NCI-H2171 treated with DMSO at 0.1 percent for 48 hours (cell line): Measurements from ENCODE around the gene ENPP7.

Experiments used
- DNase-seq: peaks from one replicate; lab custom pipeline; 2025; lab: John Stamatoyannopoulos, UW

Gene ENPP7

DNA sequence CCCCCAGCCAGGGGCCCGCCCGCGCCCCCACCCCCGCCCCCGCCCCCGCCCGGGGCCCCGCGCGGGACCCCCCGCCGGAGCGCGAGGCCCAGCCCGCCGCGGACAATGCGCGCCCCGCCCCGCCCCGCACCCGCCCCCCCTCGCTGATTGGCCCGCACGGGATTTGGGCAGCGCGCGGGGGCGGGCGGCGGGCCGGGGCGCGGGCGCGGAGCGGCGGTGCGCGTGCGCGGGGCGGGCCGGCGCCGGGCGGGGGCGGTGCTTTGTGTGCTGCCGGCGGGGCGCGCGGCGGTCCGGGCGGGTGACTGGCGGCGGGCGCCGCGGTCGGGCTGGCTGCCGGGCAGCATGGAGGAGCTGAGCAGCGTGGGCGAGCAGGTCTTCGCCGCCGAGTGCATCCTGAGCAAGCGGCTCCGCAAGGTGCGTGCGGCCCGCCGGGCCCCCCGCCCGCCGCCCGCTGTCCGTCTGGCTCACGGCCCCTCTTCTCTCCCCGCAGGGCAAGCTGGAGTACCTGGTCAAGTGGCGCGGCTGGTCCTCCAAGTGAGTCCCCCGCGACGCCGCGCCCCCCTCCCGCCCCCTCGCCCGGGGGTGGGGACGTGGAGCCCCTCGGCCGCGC lies 47.3 kb downstream of the ENPP7 start, which contains the start of gene CBX2:
Gene CBX2, plus strand, starts transcription at position 255 of the 610 bp plus-strand sequence. Its CDS starts 88 bp downstream, at position 343.
- peak; percentile 77 for DNase-seq

DNA sequence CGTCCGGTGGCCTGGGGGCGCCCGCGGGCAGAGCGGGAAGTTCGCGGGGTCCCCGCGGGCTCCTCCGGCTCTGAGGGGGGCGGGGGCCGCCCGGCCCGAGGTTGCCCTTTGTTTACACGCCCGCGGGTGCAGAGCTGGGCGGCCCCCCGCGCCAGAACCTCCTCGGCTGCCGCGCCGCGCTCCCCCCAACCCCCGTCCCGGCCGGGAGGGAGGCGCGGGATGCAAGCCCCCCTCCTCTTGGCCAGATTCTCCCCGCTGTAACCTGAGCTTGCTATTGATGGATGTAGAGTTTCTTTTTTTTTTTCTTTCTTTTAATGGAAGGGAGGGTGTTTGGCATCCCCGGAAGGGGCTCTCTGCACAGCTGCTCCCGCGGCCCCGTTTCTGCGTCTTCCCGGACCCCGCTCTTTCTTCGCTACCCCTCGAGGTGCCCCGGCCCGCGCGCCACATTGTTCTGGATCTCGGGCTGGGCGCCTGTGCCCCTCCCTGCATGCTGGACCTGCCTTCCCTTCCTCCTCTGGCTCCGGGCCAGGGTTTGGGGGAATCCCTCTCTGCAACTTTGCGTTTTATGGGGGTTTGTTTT lies 47.9 kb downstream of the ENPP7 start:
- peak; percentile 68 for DNase-seq

DNA sequence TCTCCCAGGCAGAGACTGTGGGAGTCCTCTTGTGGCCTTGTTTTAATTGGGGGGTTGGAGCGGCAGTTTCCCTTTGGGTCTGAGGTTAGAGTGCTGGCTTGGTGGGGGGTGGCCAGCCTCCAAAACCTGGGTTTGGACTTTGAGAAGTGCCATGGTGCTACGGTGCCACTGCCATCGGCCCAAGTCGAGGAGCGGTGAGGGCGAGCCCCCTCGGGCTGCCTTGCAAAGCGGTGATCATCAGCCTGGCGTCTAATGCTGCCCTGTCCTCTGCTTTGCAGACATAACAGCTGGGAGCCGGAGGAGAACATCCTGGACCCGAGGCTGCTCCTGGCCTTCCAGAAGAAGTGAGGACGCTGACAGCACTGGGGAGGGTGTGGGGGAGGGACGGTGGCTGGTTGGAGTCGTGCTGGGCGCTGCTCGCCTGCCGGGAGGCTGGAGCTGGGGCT lies 48.4 kb downstream of the ENPP7 start:
- no peak for DNase-seq

DNA sequence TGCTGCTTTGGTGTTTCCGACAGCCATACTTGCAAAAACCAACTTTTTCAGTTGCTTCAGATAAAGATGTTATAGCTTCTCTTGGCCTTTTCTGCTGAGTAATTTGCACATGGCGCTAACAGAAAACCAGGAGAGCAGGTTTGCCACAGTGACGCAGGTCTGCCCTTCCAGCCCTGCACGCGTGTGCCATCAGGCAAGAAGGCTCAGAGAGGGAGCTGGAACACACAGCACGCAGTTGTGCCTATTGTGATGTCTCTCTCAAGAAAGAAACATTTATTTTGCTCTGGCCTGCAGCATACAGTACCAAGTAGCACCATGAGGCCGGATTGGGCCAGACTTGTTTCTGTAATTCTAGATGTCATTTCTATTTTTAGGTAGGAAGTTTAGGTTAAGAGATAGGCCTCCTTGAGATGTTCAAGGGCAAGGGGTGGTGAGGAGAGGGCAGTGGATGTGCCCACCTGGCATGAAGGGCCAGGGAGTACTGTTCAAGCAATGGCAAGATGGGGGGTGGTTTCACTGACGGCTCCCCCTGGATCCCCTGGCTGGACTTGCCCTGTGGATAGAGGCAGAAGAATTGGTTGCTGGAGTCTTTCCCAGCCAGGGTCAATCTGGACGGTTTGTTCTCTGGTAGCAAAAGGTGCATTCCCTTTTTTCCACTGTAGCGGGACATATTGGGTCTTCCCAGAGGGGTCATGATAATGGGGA lies 49.1 kb downstream of the ENPP7 start:
- no peak for DNase-seq

DNA sequence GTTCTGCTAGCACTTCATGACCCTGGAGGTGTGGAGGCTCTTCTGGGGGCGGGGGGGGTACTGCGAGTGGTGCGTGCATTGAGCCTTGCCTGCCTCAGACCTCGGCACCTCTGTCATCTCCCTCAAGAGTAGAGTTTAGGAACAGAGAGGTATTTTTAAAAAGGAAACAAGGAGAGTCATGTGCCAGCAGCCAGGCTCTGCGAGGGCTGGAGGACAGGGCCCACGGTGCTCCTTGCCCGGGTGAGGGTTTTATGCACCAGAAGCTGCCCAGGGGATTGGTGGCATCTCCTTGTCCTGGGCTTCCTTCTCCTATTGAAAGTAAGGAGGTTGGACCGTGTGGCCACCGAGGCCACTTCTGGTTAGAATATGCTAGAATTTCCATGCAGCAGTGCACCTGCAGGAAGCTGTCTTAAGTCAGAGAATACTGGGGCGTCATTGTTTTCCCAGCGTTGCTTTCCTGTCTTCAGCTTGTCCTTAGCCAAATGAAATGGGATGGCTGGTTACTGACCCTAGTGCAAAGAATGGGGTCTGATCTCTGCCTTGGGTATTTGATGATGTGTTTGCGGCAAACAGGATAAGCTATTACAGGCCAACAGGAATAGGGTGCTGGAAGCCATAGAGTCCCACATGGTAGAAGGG lies 50.4 kb downstream of the ENPP7 start:
- DNase-seq: no peak

DNA sequence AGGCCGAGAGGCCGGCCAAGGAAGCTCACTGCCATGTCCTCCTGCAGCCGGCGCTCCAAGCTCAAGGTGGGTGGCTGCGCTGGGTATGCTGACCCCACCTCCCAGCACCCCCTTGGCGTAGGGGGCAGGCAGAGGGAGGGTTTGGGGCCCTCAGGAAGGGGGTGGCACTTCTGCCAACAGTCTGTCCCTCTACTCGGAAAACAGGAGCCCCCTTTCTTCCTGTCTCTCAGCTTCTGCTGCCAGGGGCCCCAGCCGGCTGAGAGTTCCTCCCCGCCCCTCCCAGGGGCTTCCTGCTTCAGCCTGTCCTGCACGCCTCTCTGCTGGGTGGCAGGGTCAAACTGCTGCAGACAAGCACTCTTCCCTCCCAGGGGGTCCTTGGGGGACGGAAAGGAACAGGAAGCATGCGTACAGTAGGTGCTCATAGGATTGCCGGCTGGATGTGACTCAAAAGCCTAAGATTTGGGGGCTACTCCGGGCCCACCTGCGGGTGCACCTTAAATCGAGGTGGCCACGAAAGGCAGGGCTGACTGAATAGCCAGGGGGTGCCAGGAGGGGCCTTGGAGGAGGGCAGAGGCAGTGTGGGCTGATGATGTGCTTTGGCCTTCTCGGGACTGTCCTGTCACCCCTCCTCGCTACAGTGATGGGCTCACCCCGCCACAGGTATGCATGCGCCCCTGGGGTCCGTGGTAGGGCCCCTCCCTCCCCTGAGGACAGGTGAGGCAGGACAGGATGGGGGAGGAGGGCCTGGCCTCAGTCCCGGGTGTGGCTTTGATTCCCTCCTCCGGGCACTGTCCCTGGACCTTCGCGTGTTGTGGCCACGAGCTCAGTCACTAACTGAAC lies 51.2 kb downstream of the ENPP7 start:
- no peak for DNase-seq

DNA sequence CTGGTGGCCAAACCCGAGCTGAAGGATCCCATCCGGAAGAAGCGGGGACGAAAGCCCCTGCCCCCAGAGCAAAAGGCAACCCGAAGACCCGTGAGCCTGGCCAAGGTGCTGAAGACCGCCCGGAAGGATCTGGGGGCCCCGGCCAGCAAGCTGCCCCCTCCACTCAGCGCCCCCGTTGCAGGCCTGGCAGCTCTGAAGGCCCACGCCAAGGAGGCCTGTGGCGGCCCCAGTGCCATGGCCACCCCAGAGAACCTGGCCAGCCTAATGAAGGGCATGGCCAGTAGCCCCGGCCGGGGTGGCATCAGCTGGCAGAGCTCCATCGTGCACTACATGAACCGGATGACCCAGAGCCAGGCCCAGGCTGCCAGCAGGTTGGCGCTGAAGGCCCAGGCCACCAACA lies 53.1 kb downstream of the ENPP7 start:
- DNase-seq: no peak

DNA sequence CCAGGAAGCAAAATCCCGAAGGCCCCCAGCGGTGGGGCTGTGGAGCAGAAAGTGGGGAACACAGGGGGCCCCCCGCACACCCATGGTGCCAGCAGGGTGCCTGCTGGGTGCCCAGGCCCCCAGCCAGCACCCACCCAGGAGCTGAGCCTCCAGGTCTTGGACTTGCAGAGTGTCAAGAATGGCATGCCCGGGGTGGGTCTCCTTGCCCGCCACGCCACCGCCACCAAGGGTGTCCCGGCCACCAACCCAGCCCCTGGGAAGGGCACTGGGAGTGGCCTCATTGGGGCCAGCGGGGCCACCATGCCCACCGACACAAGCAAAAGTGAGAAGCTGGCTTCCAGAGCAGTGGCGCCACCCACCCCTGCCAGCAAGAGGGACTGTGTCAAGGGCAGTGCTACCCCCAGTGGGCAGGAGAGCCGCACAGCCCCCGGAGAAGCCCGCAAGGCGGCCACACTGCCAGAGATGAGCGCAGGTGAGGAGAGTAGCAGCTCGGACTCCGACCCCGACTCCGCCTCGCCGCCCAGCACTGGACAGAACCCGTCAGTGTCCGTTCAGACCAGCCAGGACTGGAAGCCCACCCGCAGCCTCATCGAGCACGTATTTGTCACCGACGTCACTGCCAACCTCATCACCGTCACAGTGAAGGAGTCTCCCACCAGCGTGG lies 53.7 kb downstream of the ENPP7 start:
- DNase-seq: no peak

DNA sequence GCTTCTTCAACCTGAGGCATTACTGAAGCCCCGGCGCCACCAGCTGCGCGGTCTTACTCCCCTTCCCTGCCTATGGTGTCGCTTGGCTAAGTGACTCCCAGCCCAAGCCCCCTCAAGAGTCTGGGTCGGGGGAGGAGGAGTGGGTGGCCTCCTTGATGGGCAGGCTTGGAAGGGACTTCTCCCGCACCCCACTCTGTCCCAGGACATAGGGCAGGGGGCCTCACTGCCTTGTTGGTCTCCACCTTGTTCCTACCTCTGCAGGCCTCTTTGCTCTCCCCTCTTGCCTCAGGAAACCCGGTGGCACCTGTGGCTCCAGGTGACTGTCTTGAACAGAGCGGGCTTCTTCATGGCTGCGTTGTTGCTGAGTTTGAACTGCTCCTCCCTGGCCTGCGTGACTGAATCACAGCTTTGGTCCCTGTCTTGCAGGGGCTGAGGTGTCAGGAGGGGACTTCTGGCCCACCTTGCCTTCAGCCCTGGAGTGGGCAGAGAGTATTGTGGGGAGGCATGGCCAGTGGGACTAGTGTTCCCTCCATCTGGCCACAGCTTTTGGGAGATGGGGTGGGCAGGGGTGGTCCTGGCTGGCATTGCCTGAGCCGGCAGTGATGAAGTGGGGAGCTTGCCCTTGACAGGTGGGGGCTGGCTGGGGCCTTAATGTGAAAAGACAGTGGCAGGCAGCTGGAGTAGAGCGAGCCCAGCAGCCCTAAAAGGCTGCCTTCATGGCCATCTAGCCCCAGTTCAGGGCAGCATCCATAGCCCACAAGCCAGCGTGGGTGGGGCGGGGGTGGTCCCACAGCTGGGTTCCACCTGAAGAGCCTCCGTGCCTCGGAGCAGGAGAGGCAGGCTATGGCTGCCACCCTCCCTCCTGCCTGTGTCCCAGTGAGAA lies 54.5 kb downstream of the ENPP7 start:
- DNase-seq: no peak

DNA sequence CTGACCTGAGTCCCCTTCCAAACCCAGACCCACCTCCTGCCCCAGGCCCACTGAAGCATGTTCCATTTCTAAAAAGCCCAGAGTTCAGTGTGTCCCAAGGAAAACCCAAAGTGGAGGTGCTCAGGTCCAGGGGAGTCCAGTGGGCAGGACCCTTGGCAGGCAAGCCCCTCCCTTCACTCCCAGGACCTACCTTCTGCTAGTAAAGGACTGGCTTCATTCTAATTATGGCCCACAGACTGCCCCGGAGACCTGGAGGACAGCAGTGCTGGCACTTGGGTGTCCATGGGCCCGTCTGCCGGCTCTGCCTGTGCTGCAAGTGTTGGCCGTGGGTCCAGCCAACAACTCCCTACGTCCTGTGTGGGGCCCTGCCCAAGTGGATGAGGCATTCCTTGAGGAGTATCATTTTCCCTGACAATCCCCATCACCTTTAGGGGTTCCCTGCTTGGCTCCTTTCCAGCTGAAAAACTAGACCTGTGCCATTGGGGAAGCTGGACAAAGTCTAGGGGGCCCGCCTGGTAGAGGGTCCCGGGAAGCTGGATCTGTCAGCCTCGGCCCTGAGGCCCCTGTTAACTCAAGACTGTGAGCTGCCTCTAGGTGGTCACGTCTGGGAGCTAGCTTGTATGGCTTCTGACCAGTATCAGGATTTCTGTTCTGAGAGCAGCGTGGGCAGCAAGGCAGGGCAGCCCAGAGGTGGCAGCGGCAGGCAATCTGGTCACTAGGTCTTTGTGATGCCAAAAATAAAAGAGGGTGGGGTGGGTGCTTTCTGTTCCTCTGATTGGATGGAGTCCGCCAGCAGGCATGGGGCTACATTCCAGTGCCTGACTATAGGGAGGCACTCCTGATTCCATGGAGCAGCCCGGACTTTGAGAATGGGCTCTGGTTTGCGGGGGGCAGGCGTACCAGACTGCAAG lies 55.4 kb downstream of the ENPP7 start:
- DNase-seq: no peak

DNA sequence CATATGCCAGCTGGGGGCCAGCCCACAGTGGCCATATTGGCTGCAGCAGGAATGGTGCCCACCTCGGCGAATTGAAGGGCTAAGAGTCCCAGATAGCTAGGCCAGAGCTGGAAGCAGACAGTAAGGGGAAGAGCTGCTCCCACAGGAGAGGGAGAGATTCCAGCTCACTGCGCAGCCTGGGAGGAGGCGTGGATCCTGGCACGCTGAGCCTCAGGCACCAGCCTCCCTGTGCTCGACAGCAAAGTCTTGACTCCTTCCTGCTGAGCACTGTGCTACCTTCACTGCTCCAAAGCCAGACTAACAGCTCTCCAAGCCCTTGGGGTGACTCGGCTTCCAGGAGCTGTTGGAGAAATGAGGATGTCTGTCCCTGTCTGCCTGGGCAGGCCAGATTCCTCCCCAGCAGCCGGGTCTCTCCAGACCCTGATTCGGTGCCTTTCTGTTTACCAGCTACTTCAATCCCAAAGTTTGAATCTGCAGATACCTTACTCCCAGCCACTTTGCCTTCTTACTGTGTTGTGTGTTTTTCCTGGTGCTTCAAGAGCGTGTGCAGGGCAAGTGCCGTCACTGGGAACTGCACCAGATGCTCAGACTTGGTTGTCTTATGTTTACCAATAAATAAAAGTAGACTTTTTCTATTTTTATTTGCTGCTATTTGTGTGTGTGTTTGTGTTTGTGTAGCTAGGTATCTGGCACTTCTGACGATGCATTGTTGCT lies 56.3 kb downstream of the ENPP7 start:
- DNase-seq: no peak

DNA sequence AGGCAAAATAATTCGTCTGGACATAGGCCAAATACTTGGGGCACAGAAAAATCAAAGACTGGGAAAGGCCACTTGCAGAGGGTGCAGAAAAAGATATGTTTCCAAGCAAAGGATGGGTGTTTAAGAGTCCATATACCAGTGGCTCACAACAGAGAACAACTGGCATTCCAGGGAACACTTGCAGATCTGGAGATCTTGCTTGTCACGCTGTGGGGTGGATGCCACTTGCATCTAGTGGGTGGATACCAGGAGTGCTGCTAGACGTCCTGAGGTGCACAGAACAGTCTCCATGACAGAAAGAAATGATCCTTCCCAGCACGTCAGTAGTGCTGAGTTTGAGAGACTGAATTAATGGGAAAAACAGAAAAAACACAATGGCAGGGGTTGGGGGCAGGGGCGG lies 57.7 kb downstream of the ENPP7 start:
- no peak for DNase-seq

DNA sequence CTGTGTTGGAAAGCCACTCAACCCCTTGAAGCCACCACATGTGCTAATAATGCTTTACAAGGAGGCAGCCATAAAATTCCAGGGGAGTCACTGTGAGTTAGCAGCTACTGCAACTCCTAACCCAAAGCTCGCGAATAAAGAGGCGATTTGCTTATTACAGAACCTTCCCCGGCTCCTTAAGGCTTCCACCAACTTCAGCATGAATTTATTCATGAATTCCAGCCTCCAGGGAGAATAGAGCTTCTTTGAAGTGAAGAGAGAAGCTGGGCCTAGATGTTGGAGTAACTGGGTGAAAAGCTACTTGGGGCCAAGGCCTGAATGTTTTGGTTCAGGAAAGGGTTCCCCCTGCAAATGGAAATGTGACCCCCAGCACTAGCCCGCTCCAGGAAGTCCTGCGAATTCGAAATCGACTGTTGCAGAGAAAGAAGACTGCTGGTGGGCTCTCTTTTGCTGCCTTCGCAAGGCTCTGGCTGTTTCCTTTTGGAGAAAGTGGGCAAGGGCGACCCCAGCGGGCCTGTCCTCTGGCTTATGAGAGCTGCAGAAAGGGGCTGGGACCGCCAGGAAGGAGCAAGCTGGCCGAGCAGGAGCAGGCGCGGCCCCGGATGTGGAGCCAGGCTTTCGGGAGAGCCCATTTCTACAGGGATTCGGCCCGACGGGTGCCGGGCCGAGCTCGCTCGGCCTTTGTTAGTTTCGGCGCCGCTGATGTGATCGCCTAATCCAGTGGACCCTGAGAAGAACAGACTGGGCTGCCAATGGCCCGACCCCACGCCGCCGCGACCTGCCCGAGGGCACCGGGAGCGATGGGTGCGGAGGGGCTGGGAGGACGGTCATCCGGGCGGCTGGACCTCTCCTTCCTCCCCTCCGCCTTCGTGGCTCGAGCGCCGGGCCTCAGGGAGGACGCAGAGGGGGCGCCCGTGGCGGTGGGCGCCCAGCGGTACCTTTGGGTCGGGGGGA lies 58.5 kb downstream of the ENPP7 start:
- DNase-seq: no peak

DNA sequence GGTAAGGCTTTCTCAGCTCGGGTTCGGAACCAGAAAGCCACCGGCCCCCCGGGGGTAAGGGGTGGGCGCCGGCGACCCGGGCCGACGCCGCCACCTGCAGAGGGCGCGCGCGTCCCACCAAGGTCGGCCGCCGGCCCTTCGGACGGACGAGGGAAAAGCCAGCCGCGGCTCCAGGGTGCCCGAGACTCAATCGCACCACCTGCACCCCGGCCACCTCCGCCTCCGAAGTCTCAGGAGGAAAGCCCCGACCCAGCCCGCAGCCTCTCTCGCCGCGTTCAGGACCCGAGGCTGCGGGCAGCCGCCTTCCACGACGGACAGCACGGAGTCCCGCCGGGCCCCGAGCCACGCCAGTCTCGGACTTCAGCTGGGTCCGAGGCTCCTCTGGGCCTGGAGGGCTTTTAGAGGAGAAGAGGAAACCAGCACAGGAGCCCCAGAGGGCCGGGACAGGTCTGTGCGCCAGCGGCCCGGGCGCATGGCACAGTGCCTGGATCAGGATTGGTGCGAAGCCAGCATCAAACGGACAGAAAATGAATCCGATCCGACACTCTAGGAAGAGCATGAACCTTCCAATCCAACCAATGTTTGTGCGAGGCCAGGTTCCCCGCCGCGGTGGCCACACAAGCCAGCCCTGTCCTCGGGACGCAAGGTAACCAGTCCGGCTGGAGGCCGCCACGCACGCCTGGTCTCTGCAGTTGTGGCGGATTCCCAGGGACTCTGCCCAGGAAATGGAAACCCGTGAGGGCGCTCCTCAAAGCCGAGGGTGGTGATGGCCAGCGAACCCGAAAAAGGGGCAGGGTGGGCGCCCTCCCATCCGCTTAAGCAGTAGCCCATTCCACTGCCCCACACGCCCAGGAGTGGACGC lies 59.4 kb downstream of the ENPP7 start:
- DNase-seq: no peak

DNA sequence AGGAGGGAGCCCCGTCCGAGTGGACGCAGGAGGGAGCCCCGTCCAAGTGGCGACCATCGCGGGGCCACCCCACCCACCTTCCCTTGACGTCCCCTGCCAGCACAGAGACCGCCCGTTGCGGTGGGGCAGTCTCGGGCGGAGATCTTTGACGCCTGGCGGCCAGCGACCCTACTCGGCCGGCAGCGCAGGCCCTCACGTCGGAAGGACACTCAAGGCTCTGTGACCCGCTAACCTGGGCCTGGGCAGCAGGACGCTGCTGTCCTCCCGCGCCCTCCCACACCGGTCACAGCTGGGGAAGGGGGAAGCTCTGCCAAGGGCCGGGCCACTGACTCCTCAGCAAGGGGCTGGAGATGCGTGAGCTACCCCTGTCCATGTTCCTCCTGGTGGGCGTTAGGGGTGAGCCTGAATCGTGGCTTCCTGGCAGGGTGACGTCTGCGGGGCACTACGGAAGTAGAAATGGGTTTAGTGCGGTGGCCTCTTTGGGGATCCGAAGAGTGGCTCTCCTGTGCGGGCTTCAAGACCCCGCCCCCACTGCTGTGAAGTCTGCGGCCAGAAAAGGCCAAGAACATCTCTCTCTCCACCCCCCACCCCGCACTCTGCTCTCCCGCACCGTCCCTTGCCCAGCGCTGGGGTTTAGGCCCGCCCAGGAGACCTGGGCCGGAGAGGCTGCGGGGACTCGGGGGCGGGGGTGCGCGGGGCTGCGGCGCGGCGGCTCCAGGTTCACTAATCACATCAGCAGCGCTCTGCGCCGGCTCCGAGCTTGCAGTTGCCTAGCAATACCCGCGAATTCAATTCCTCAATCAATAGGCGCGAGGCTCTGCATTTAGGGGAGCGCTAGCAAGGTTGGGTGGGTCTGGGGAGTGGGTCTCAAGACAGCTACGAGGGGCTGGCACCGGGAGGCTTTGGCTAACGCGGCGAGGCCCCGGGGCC lies 60.3 kb downstream of the ENPP7 start:
- no peak for DNase-seq
